SK-N-SH (cell line): Measurements from ENCODE around the gene RASSF4. TPM values are rescaled to one million over a fixed set of nuclear protein-coding genes. Genes with fewer than 3 reads are reported as not detected.

Experiments used
- CTCF ChIA-PET: fragments of 300-600, 350-600 bp; formaldehyde crosslinking; extraction: SDS; loops from one replicate; lab custom pipeline; 2021; lab: Yijun Ruan, JAX
- POLR2A ChIA-PET: fragments of 350-600 bp; sonication (Branson Sonifier 250); formaldehyde crosslinking; extraction: SDS; loops from one replicate; lab custom pipeline; 2020; ENCODE audit warnings: antibody characterized with exemption, inconsistent platforms; lab: Yijun Ruan, JAX
- DNase-seq: peaks from one replicate; pipeline ENCODE4 v3.0.0; 2012
- H2AFZ ChIP-seq: fragments of 200-600 bp; sonication (generic); 2 replicates; pipeline ENCODE4 v1.8.1; 2016; ENCODE audit warnings: antibody characterized with exemption, mild to moderate bottlenecking, low read depth
- H3F3A ChIP-seq: fragments of 200-600 bp; sonication (generic); replicated peaks from 2 replicates; pipeline ENCODE3; 2016; ENCODE audit warnings: antibody characterized with exemption, mild to moderate bottlenecking; ENCODE audit not compliant: insufficient read depth
- H3K27ac ChIP-seq, 2 experiments: fragments of 200-500 bp in 1 of 2; fragments of 200-600 bp in 1 of 2; sonication (Bioruptor generic) in 1 of 2; sonication (generic), shearing (Covaris generic) in 1 of 2; 2 replicates each; pipeline versions ENCODE4 v1.5.1 to v1.6.1; 2014 to 2016; ENCODE audit warnings: low read depth in 2 of 2, inconsistent platforms in 1 of 2, low read length in 1 of 2, mild to moderate bottlenecking in 1 of 2, mixed read lengths in 1 of 2
- H3K27me3 ChIP-seq: fragments of 200-600 bp; sonication (generic), shearing (Covaris generic); 2 replicates; pipeline ENCODE4 v1.6.1; 2016; ENCODE audit warnings: mixed run types; ENCODE audit not compliant: insufficient read depth
- H3K36me3 ChIP-seq, 2 experiments: fragments of 200-500 bp in 1 of 2; fragments of 200-600 bp in 1 of 2; sonication (Bioruptor generic) in 1 of 2; sonication (generic) in 1 of 2; replicated peaks in 1 of 2; 2 replicates each; pipeline versions ENCODE3 to v1.5.1; 2014 to 2016; ENCODE audit warnings: low read length in 1 of 2, mild to moderate bottlenecking in 1 of 2; ENCODE audit not compliant: insufficient read depth in 2 of 2, control insufficient read depth in 1 of 2
- H3K4me1 ChIP-seq, 2 experiments: fragments of 200-500 bp in 1 of 2; fragments of 200-600 bp in 1 of 2; sonication (Bioruptor generic) in 1 of 2; sonication (generic), shearing (Covaris generic) in 1 of 2; 2 replicates each; pipeline versions ENCODE4 v1.5.1 to v1.6.1; 2014 to 2016; ENCODE audit warnings: low read depth in 1 of 2, low read length in 1 of 2, mixed run types in 1 of 2; ENCODE audit not compliant: insufficient read depth in 2 of 2, control insufficient read depth in 1 of 2
- H3K4me2 ChIP-seq: fragments of 200-600 bp; sonication (generic), shearing (Covaris generic); 2 replicates; pipeline ENCODE4 v1.6.1; 2017; ENCODE audit warnings: mixed run types
- H3K4me3 ChIP-seq, 2 experiments: fragments of 200-500 bp in 1 of 2; fragments of 200-600 bp in 1 of 2; sonication (Bioruptor generic) in 1 of 2; sonication (generic), shearing (Covaris generic) in 1 of 2; 2 replicates each; pipeline versions ENCODE4 v1.5.1 to v1.8.1; 2014 to 2016; ENCODE audit warnings: low read depth in 2 of 2, inconsistent platforms in 1 of 2, low read length in 1 of 2, mild to moderate bottlenecking in 1 of 2, mixed read lengths in 1 of 2, moderate library complexity in 1 of 2
- H3K79me2 ChIP-seq: fragments of 200-600 bp; sonication (generic); 2 replicates; pipeline ENCODE4 v1.8.1; 2017; ENCODE audit warnings: mild to moderate bottlenecking; ENCODE audit not compliant: insufficient read depth
- H3K9ac ChIP-seq: fragments of 200-600 bp; sonication (generic); 2 replicates; pipeline ENCODE4 v1.6.1; 2017; ENCODE audit warnings: mixed run types
- H3K9me2 ChIP-seq: fragments of 200-600 bp; sonication (generic); 2 replicates; pipeline ENCODE4 v1.6.1; 2017; ENCODE audit warnings: mixed run types
- H3K9me3 ChIP-seq: fragments of 200-600 bp; sonication (generic); 2 replicates; pipeline ENCODE4 v1.6.1; 2017; ENCODE audit warnings: mixed run types, mild to moderate bottlenecking, moderate library complexity
- H4K20me1 ChIP-seq: fragments of 200-600 bp; sonication (generic); 2 replicates; pipeline ENCODE4 v1.6.1; 2017; ENCODE audit warnings: mild to moderate bottlenecking, mixed run types; ENCODE audit not compliant: insufficient read depth
- CTCF ChIP-seq: fragments of 200-600 bp; sonication (generic); IDR thresholded peaks from 2 replicates; pipeline ENCODE4 v1.6.1; 2017; ENCODE audit warnings: antibody characterized with exemption, mild to moderate bottlenecking, moderate library complexity
- ELF1 ChIP-seq: IDR thresholded peaks from 2 replicates; pipeline ENCODE4 v1.4.0; 2012
- EP300 ChIP-seq, 2 experiments: IDR thresholded peaks; 2 replicates each; pipeline versions ENCODE4 v1.4.0 to v1.6.1; 2012; ENCODE audit warnings: borderline replicate concordance in 1 of 2, low read depth in 1 of 2, low read length in 1 of 2
- EZH2phosphoT487 ChIP-seq: fragments of 200-600 bp; sonication (generic); IDR thresholded peaks from 2 replicates; pipeline ENCODE4 v1.6.1; 2017; ENCODE audit warnings: low read depth, mixed run types, mild to moderate bottlenecking, antibody characterized with exemption, moderate library complexity, borderline replicate concordance
- FOXM1 ChIP-seq: IDR thresholded peaks from 2 replicates; pipeline ENCODE4 v1.4.0; 2012; ENCODE audit warnings: low read depth, mild to moderate bottlenecking
- GATA2 ChIP-seq: sonication (generic); formaldehyde crosslinking; IDR thresholded peaks from 2 replicates; pipeline ENCODE4 v1.5.0; 2020; ENCODE audit warnings: mild to moderate bottlenecking, missing genetic modification reagents
- MEF2A ChIP-seq: IDR thresholded peaks from 2 replicates; pipeline ENCODE4 v1.4.0; 2012; ENCODE audit warnings: low read depth, borderline replicate concordance
- NFIC ChIP-seq: IDR thresholded peaks from 2 replicates; pipeline ENCODE4 v1.4.0; 2012; ENCODE audit warnings: borderline replicate concordance
- NRF1 ChIP-seq: IDR thresholded peaks from 2 replicates; pipeline ENCODE4 v1.6.1; 2012; ENCODE audit warnings: low read depth, mild to moderate bottlenecking, low read length
- POLR2AphosphoS5 ChIP-seq: IDR thresholded peaks from 2 replicates; pipeline ENCODE4 v1.6.1; 2012; ENCODE audit warnings: low read depth, low read length
- RAD21 ChIP-seq: IDR thresholded peaks from 2 replicates; pipeline ENCODE4 v1.6.1; 2012; ENCODE audit warnings: mild to moderate bottlenecking, low read length
- RCOR1 ChIP-seq: fragments of 150-350 bp; IDR thresholded peaks from 2 replicates; pipeline ENCODE4 v1.6.1; 2017; ENCODE audit warnings: antibody characterized with exemption, low read length
- RFX5 ChIP-seq: IDR thresholded peaks from 2 replicates; pipeline ENCODE4 v1.6.1; 2012; ENCODE audit warnings: mild to moderate bottlenecking, improper control_type of control experiment, low read length
- RXRA ChIP-seq: IDR thresholded peaks from 2 replicates; pipeline ENCODE4 v1.4.0; 2012; ENCODE audit warnings: low read depth, mild to moderate bottlenecking, borderline replicate concordance
- SMC3 ChIP-seq: IDR thresholded peaks from 2 replicates; pipeline ENCODE4 v1.6.1; 2012; ENCODE audit warnings: low read depth, low read length, improper control_type of control experiment
- TAF1 ChIP-seq: IDR thresholded peaks from 2 replicates; pipeline ENCODE4 v1.6.1; 2012; ENCODE audit warnings: low read depth, mild to moderate bottlenecking, low read length, moderate library complexity, borderline replicate concordance
- TCF12 ChIP-seq: IDR thresholded peaks from 2 replicates; pipeline ENCODE4 v1.4.0; 2012
- TEAD4 ChIP-seq: IDR thresholded peaks from 2 replicates; pipeline ENCODE4 v1.4.0; 2012; ENCODE audit warnings: mild to moderate bottlenecking, borderline replicate concordance; ENCODE audit not compliant: insufficient read depth
- YY1 ChIP-seq: IDR thresholded peaks from 2 replicates; pipeline ENCODE4 v1.4.0; 2012; ENCODE audit warnings: low read depth, mild to moderate bottlenecking
- WGBS: methylation state at CpG from one replicate; pipeline ENCODE4 v1.1.6; 2017; ENCODE audit warnings: low lambda C conversion rate; 5-methylcytosine and 5-hydroxymethylcytosine counted together
- polyA plus RNA-seq, 3 experiments: library from polyadenylated mRNA; depleted of rRNA; stranded (reverse); fragments of >200 nt; gene quantifications; 2 replicates each; pipeline ENCODE4 v1.2.3, GENCODE V29; 2012
- TF ChIP-seq, protein P1 (sequence below): IDR thresholded peaks from 2 replicates; pipeline ENCODE4 v1.4.0; 2012; ENCODE audit warnings: low read depth
- TF ChIP-seq, protein P2 (sequence below): IDR thresholded peaks from 2 replicates; pipeline ENCODE4; 2012

RASSF4 gene
- polyA plus RNA-seq, 1 of the 3 experiments (the other 2 are of a cell fraction), result 11.0 TPM

DNA sequence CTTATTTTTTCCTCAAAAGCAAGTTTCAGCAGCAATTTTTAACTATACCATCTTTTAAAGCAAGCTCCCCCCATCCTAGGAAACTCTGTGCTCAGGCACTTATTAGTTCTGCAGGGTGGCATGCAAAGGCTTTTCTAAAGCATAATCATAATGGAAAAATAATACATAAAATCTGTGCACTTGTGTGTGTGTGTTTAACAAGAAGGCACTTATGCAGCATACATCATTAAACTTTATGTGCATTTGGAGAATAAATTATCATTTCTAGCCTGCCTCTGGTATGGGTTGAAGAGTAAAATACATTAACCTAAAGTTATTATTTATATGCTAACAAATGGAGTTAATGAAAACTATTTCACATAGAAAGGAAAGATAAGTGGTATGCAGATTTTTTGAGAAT, 5.6 kb upstream of the RASSF4 start (continued):
- TF ChIP-seq RXRA (no peak), NFIC (no peak), POLR2AphosphoS5 (no peak), YY1 (no peak), SMC3 (no peak), TAF1 (no peak), TEAD4 (no peak), RAD21 (no peak), MEF2A (no peak), FOXM1 (no peak), EP300 (IDR thresholded peaks at IDR 0.05; ENCODE audit: borderline replicate concordance in 1 of 2, low read depth in 1 of 2, low read length in 1 of 2) (no peak)
- TF ChIP-seq, protein P1, sequence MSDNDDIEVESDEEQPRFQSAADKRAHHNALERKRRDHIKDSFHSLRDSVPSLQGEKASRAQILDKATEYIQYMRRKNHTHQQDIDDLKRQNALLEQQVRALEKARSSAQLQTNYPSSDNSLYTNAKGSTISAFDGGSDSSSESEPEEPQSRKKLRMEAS, result no peak
- TF ChIP-seq, protein P2, sequence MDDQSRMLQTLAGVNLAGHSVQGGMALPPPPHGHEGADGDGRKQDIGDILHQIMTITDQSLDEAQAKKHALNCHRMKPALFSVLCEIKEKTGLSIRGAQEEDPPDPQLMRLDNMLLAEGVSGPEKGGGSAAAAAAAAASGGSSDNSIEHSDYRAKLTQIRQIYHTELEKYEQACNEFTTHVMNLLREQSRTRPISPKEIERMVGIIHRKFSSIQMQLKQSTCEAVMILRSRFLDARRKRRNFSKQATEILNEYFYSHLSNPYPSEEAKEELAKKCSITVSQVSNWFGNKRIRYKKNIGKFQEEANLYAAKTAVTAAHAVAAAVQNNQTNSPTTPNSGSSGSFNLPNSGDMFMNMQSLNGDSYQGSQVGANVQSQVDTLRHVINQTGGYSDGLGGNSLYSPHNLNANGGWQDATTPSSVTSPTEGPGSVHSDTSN, result no peak
- TF ChIP-seq, all 33 proteins: peak for 0

GRCh38 chr10:44954962-44955361, 4.6 kb upstream of the RASSF4 start:
- CTCF ChIA-PET, result interaction anchor here (3.9 kb wide), 1 partner anchor 23 kb away, joined by 25 read pairs; no protein-coding TSS in a partner anchor
- TF ChIP-seq, protein P1, result no peak

DNA sequence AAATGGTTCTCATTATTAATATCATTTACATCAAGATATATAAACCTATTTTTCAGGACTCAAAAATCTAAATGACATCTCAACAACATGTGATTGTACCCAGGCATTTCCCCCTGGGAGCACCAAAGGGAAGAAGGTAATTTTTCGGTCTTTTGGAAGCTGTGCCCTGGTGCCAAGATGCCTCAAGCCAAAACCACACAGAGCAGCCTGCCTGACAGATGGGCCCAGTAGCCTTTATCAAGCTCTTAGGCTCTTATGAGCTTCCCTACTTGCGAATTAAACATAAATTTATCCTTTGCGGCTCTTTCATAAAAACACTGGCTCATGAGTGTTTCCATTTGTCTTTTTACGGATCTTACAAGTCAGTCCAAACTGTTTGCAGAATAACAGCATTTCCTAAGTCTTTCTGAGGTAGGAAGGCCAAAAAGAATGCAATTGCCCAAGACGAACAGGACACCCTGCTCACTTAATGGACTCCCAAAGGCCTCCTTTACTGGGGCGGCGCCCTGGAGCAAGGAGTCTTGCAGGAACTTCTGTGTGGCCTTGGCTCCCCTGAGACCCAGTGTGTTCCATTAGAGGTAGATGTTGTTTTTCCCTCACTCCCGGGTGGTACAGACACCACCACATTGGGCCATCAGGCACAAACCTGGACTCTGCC, 4.1 kb upstream of the RASSF4 start:
- H3K36me3 ChIP-seq, result peaks cover 0 to 8% of the 10 kb centered on the region in 2 experiments
- H3K27me3 ChIP-seq, result no peaks in the 10 kb centered on the region
- H3K79me2 ChIP-seq, result peaks cover 7% of the 10 kb centered on the region
- no peaks in the 10 kb centered on the region for H3K9me3 ChIP-seq
- no peak overlapping the region for H3K4me3 ChIP-seq
- H3K9ac ChIP-seq, result no peak overlapping the region
- ChIA-PET POLR2A (no interaction called here), CTCF (interaction anchor here (3.9 kb wide), 1 partner anchor 23 kb away, joined by 25 read pairs; no protein-coding TSS in a partner anchor)
- no peaks in the 10 kb centered on the region for H4K20me1 ChIP-seq
- H3K27ac ChIP-seq, result no peak overlapping the region
- no peak overlapping the region for H3K4me2 ChIP-seq
- 97% methylated on average over 8 of the region's 8 CpGs for WGBS
- no peak overlapping the region for H2AFZ ChIP-seq
- no peak for DNase-seq
- H3K9me2 ChIP-seq, result no peaks in the 10 kb centered on the region
- H3K4me1 ChIP-seq, result peaks cover 13 to 18% of the 10 kb centered on the region in 2 experiments; a peak in 3 of 4 replicates
- H3F3A ChIP-seq, result no peaks in the 10 kb centered on the region
- TF ChIP-seq SMC3 (no peak), NRF1 (no peak), YY1 (no peak), TCF12 (no peak), RCOR1 (no peak), RFX5 (no peak), NFIC (no peak), GATA2 (CRISPR knock-in tag) (no peak), FOXM1 (no peak), EZH2phosphoT487 (no peak), ELF1 (no peak), CTCF (no peak)
- TF ChIP-seq, protein P1, result no peak

More at GRCh38 chr10:44954962-44955361, 4.6 kb upstream of the RASSF4 start:
- Histone ChIP-seq H4K20me1 (no peaks in the 10 kb centered on the region), H3K9ac (no peak overlapping the region), H3K4me2 (no peak overlapping the region), H3F3A (no peaks in the 10 kb centered on the region), H3K9me3 (no peaks in the 10 kb centered on the region), H3K27ac (no peak overlapping the region), H3K79me2 (peaks cover 7% of the 10 kb centered on the region), H2AFZ (no peak overlapping the region), H3K36me3 (peaks cover 0 to 8% of the 10 kb centered on the region in 2 experiments), H3K27me3 (no peaks in the 10 kb centered on the region), H3K4me3 (no peak overlapping the region), H3K4me1 (peaks cover 13% of the 10 kb centered on the region in 2 experiments; a peak in 3 of 4 replicates), H3K9me2 (no peaks in the 10 kb centered on the region)
- DNase-seq, result no peak
- POLR2A ChIA-PET, result no interaction called here
